Peyer's patch (tissue), 4 donors: Measurements from ENCODE around the gene MIDN.

Source experiments
- POLR2A ChIP-seq, 2 donors: fragments of 450-650 bp; IDR thresholded peaks; one replicate each; pipeline ENCODE4 v1.5.1; 2017; ENCODE audit warnings: antibody characterized with exemption in 2 of 2, mild to moderate bottlenecking in 2 of 2, moderate library complexity in 2 of 2
- TF ChIP-seq, protein P1 (sequence below), 6 experiments: fragments of 450-650 bp in 4 of 6; fragments of 200-600 bp in 2 of 6; sonication (generic) in 1 of 6; IDR thresholded peaks; one replicate each; pipeline ENCODE4 v1.5.1; 2017 to 2019; ENCODE audit warnings: antibody characterized with exemption in 6 of 6, mild to moderate bottlenecking in 3 of 6, moderate library complexity in 1 of 6

DNA sequence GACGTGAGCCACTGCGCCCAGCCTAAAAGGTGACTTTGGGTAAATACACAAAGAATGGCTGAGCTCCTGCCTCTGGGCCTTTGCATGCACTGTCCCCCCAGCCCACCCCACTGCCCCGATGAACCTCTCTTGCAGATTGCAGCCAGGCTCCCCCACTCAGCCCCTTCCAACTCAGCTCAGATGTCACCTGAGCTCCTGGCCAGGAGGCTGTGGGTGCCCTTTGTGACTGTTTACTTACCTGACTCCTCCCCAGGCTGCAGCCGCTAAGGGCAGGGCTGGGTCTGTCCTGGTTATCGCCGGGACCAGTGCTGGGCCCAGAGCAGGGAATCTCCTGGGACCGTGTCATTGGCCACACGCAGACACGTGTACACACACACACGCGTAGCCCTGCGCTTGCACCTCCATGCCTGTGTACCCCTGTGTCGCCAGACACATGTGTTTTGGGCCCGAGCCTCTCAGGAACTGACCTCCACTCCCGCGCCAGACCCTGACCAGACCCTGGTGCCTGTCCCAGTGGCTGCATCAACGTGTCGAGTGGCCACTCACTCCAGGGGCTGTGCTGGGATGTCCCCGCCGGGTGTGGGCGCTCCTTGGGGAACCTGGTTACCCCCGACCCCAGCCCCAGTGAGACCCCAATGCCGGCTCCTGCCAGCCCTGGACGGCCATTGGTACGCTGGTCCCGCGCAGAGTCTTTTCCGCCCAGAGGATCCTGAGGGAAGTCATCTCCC is 56.0 kb downstream of the MIDN start:
- TF ChIP-seq, protein P1, sequence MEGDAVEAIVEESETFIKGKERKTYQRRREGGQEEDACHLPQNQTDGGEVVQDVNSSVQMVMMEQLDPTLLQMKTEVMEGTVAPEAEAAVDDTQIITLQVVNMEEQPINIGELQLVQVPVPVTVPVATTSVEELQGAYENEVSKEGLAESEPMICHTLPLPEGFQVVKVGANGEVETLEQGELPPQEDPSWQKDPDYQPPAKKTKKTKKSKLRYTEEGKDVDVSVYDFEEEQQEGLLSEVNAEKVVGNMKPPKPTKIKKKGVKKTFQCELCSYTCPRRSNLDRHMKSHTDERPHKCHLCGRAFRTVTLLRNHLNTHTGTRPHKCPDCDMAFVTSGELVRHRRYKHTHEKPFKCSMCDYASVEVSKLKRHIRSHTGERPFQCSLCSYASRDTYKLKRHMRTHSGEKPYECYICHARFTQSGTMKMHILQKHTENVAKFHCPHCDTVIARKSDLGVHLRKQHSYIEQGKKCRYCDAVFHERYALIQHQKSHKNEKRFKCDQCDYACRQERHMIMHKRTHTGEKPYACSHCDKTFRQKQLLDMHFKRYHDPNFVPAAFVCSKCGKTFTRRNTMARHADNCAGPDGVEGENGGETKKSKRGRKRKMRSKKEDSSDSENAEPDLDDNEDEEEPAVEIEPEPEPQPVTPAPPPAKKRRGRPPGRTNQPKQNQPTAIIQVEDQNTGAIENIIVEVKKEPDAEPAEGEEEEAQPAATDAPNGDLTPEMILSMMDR (IDR thresholded peaks at IDR 0.05) = no peak
- no peak for TF ChIP-seq POLR2A (IDR thresholded peaks at IDR 0.05)
